Tibial nerve (tissue), 4 donors: ENCODE measurements around the gene SLC16A10.

Experiments
- EP300 ChIP-seq, 2 donors: sonication (generic); formaldehyde crosslinking; IDR thresholded peaks; one replicate each; pipeline ENCODE4 v1.6.1; 2017; ENCODE audit warnings: antibody characterized with exemption in 2 of 2, mild to moderate bottlenecking in 1 of 2
- TF ChIP-seq, protein P1 (sequence below), 5 experiments: fragments of 200-600 bp in 3 of 5; fragments of 450-650 bp in 2 of 5; sonication (generic) in 3 of 5; IDR thresholded peaks; one replicate each; pipeline ENCODE4 v1.5.1; 2016 to 2019; ENCODE audit warnings: antibody characterized with exemption in 5 of 5, mild to moderate bottlenecking in 3 of 5, moderate library complexity in 2 of 5

DNA sequence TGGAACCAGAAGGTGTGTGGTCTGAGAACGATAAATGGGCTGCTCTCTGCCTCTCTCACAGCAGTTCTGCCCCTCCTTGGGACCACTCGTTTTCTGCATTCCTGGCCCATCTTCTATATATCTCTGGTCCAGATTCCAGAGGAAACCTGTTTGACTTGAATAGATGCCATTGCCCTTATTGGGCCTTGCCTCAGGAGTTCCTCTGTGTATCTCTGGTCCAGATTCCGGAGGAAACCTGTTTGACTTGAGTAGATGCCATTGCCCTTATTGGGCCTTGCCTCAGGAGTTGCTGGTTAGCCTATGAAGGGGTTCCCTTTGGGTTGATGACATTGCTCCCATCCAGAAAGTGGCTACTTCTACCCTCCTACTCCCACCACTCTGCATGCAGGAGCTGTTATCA lies 189.4 kb downstream of the SLC16A10 start:
- TF ChIP-seq, protein P1, sequence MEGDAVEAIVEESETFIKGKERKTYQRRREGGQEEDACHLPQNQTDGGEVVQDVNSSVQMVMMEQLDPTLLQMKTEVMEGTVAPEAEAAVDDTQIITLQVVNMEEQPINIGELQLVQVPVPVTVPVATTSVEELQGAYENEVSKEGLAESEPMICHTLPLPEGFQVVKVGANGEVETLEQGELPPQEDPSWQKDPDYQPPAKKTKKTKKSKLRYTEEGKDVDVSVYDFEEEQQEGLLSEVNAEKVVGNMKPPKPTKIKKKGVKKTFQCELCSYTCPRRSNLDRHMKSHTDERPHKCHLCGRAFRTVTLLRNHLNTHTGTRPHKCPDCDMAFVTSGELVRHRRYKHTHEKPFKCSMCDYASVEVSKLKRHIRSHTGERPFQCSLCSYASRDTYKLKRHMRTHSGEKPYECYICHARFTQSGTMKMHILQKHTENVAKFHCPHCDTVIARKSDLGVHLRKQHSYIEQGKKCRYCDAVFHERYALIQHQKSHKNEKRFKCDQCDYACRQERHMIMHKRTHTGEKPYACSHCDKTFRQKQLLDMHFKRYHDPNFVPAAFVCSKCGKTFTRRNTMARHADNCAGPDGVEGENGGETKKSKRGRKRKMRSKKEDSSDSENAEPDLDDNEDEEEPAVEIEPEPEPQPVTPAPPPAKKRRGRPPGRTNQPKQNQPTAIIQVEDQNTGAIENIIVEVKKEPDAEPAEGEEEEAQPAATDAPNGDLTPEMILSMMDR (IDR thresholded peaks at IDR 0.05) = no peak
- TF ChIP-seq EP300 (IDR thresholded peaks at IDR 0.05) = no peak
